Effector memory CD8-positive, alpha-beta T cell (primary cell): ENCODE results near the gene PADI4.
"Not testable (repeated sequence)": the region's sequence is repeated elsewhere in the genome, so short reads cannot be mapped to it uniquely, and the experiment has no call there.

Experiments
- ATAC-seq: fragments of 150-1000 bp; cut with Tn5 transposase; replicated peaks from 2 replicates; pipeline ENCODE4 v1.10.0; 2021; ENCODE audit warnings: mild to moderate bottlenecking, moderate library complexity
- DNase-seq, 3 experiments: peaks; one replicate each; pipeline ENCODE4 v3.0.0; 2021
- H3K27ac Mint-ChIP-seq, 2 donors: one replicate each; pipeline ENCODE4 v1.8.0; 2022; ENCODE audit warnings: mild to moderate bottlenecking in 2 of 2, mixed read lengths in 2 of 2, moderate library complexity in 2 of 2
- H3K27me3 Mint-ChIP-seq, 2 donors: one replicate each; pipeline ENCODE4 v1.8.0; 2022; ENCODE audit warnings: mixed read lengths in 2 of 2
- H3K36me3 Mint-ChIP-seq: one replicate; pipeline ENCODE4 v1.8.0; 2022; ENCODE audit warnings: mild to moderate bottlenecking, moderate library complexity, mixed read lengths; ENCODE audit not compliant: insufficient read depth
- H3K4me1 Mint-ChIP-seq, 2 donors: one replicate each; pipeline ENCODE4 v1.8.0; 2022; ENCODE audit warnings: low read depth in 2 of 2, mixed read lengths in 2 of 2
- H3K4me3 Mint-ChIP-seq, 2 donors: one replicate each; pipeline ENCODE4 v1.8.0; 2022; ENCODE audit warnings: mild to moderate bottlenecking in 2 of 2, mixed read lengths in 2 of 2, moderate library complexity in 2 of 2
- H3K9me3 Mint-ChIP-seq, 2 donors: one replicate each; pipeline ENCODE4 v1.8.0; 2022; ENCODE audit warnings: mixed read lengths in 2 of 2

The PADI4 gene

DNA sequence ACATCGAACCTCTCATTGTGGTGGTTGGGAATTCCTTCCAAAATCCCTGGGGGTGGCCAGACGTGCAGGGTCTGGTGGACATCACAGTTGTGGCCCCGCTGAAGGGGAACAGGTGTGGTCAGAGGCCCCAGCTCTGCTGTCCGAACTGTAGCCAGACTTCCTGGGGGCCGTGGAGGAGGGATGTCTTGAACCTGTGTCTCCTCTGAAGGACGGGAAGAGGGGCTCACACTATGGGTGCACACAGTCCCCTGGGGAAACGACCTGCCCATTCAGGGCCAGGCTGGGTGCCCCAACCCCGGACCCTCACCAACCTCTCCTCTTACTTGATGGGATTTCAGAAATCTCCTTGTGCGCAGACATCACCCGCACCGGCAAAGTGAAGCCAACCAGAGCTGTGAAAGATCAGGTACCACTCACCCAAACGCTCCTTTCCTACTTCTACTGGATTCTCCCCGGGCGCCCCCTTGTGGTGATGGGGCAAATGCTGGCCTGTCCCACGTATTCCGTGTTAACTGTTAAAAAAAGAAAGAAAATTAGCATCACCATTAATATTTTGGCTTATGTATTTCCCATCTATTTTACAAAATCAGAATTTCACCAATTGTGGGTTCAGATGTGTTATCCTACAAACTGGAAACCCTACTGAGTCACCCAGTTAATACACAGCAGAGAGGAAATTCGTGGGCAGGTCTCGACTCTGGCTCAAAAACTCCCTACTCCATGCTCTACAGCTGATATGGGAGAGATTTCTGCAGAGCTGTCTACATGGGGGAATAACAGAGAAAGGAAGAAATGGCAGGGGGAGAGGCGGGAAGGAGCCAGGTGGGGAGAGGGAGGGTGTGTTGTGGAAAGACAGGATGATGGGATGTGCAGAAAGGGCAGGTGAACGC, 28.1 kb downstream of the PADI4 start:
- ATAC-seq (no peak), DNase-seq (peak; percentile 37 to 52 (median 47))
- H3K27ac Mint-ChIP-seq: no peak overlapping the region
- peaks cover 2% of the 10 kb centered on the region for H3K36me3 Mint-ChIP-seq
- H3K4me1 Mint-ChIP-seq: peaks cover 0 to 4% of the 10 kb centered on the region in 2 donors
- no peak overlapping the region for H3K4me3 Mint-ChIP-seq
- no peaks in the 10 kb centered on the region for H3K9me3 Mint-ChIP-seq
- peaks cover 40 to 71% of the 10 kb centered on the region in 2 donors for H3K27me3 Mint-ChIP-seq

DNA sequence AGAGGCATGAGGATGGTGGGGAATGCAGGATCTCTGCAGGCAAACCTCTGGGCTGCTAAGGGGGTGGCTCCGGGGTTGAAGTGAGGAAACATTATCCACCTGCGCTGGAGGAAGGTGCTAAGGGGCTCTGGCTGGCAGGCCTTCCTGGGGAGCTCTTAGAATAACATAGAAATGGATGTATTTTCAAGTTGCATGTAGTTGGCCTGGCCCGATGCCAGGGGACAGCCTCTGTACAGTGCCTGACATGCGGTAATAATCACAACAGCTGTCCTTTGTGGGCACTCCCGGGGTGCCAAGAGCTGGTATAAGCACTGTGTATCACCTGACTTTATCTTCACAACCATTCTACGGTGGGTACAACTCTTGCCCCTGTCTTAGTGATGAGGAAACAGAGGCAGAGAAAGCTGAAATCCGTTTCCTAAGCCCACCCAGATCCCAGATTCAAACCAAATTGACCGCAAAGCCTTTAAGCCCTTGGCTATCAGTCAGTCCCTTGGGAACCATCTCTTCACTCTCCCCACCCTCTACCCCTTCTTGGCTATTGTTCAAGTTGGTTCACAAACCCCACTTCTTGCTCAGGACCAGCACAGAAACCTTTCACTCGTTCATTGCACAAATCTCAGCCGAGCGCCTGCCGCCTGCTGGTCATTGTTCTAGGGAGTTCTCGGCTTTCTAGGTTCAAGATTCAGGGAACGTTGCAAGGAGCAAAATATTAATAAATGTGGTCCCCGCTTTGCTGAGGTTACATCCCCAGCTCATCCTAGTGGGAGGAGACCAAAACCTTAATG, 30.9 kb downstream of the PADI4 start:
- H3K27ac Mint-ChIP-seq: no peak overlapping the region
- no peak for DNase-seq
- no peaks in the 10 kb centered on the region for H3K36me3 Mint-ChIP-seq
- H3K4me3 Mint-ChIP-seq: no peak overlapping the region
- no peak for ATAC-seq
- peaks cover 32 to 60% of the 10 kb centered on the region in 2 donors for H3K27me3 Mint-ChIP-seq
- H3K4me1 Mint-ChIP-seq: peaks cover 0 to 4% of the 10 kb centered on the region in 2 donors
- H3K9me3 Mint-ChIP-seq: no peaks in the 10 kb centered on the region

DNA sequence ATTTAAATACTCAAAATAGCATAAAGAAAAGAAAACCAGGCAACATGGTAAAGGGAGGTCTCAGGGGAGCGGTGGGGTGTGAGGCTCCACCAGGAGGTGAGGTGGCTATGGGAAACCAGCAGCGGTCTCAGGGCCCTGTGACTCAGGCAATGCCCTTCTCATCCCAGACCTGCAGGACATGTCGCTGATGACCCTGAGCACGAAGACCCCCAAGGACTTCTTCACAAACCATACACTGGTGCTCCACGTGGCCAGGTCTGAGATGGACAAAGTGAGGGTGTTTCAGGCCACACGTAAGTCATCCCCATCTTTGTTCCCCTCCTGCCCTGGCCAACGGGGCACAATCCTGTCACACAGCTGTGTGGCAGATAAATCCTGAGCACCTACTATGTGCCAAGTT, 31.5 kb downstream of the PADI4 start:
- ATAC-seq (no peak), DNase-seq (no peak)
- Mint-ChIP-seq H3K9me3 (no peaks in the 10 kb centered on the region), H3K4me1 (peaks cover 0 to 4% of the 10 kb centered on the region in 2 donors), H3K4me3 (no peak overlapping the region), H3K27ac (no peak overlapping the region), H3K36me3 (no peaks in the 10 kb centered on the region), H3K27me3 (peaks cover 30 to 56% of the 10 kb centered on the region in 2 donors)

DNA sequence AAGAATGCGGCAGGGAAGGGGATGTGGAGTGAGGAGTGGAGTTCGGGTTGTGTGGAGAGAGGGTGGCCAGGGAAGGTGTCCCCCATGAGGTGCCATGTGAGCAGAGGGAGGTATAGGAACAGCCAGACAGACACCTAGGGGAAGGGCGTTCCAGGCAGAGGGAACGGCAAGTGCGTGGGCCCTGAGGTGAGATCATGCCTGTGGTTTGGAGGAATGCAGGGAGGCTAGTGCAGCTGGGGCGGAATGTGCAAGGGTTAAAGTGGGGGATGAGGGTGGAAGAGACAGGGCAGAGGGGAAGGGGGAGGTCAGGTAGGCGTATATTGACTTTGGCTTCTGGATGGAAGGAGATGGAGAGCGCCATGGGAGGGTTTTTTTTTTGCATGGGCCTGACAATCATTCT, 32.4 kb downstream of the PADI4 start:
- peaks cover 30 to 51% of the 10 kb centered on the region in 2 donors for H3K27me3 Mint-ChIP-seq
- DNase-seq: no peak
- ATAC-seq: no peak

DNA sequence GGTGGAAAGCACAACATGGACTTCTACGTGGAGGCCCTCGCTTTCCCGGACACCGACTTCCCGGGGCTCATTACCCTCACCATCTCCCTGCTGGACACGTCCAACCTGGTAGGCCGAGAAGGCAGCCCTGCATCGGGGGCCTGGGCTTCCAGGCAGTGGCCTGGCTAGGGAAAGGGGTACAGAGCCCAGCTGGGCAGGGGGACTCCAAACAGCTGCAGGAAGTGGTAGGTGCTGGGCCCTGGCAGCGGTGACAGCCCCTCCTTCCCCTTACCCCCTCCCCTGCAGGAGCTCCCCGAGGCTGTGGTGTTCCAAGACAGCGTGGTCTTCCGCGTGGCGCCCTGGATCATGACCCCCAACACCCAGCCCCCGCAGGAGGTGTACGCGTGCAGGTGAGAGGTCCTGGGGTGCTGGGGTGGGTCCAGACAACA, 34.0 kb downstream of the PADI4 start:
- Mint-ChIP-seq H3K36me3 (no peaks in the 10 kb centered on the region), H3K9me3 (no peaks in the 10 kb centered on the region), H3K4me3 (no peak overlapping the region), H3K27ac (no peak overlapping the region), H3K4me1 (no peaks in the 10 kb centered on the region), H3K27me3 (peaks cover 29 to 50% of the 10 kb centered on the region in 2 donors)
- no peak for ATAC-seq
- no peak for DNase-seq

More for the DNA sequence above, 32.4 kb downstream of the PADI4 start:
- Mint-ChIP-seq H3K4me1 (peaks cover 0 to 4% of the 10 kb centered on the region in 2 donors), H3K9me3 (no peaks in the 10 kb centered on the region), H3K36me3 (no peaks in the 10 kb centered on the region), H3K27ac (no peak overlapping the region), H3K4me3 (no peak overlapping the region)

DNA sequence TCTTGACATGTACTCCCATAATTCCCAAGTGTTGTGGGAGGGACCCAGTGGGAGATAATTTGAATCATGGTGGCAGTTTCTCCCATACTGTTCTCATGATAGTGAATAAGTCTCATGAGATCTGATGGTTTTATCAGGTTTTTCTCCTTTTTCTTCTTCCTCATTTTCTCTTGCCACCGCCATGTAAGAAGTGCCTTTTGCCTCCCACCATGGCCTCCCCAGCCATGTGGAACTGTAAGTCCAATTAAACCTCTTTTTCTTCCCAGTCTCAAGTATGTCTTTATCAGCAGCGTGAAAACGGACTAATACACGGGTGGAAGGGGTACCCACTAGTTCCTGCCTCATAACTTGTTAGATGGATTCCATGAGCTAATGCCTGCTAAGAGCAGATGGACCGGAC, 37.5 kb downstream of the PADI4 start:
- ATAC-seq, H3K36me3 Mint-ChIP-seq, H3K27ac Mint-ChIP-seq, H3K9me3 Mint-ChIP-seq, H3K4me1 Mint-ChIP-seq, DNase-seq, H3K4me3 Mint-ChIP-seq: not testable (repeated sequence)
- peaks cover 22 to 53% of the 10 kb centered on the region in 2 donors for H3K27me3 Mint-ChIP-seq

DNA sequence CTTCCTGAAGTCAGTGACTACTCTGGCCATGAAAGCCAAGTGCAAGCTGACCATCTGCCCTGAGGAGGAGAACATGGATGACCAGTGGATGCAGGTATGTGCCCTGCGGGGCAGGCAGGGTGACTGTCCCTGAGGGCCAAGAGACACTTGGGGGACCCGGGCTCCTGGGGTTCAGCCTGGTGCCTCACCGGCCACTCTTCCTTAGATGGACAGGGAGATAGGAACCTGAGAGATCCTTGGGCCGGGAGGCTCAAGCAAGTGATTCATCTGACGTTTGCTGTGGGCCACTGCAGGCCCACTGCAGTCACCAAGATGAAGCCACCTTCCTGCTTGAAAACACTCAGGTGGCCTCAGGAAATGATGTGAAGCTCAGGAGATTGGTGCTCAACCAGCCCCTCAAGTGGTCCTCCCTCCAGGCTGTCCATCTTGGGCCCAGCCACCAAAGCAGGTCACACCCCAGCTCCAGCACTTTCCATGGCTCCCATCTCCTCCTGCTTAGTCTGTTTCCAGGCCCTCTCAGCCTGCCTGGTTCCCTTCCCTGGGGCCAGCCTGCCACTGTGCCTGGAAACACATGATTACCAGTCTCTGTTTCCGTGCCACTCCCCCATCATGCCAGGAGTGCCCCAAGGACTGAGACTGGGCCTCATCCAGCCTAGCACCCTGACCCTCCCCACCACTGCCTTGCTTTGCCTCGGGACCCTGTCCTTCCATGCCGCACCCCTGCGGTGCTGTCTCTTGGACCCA, 38.2 kb downstream of the PADI4 start:
- Mint-ChIP-seq H3K9me3 (no peaks in the 10 kb centered on the region), H3K36me3 (no peaks in the 10 kb centered on the region), H3K4me3 (no peak overlapping the region)

DNA sequence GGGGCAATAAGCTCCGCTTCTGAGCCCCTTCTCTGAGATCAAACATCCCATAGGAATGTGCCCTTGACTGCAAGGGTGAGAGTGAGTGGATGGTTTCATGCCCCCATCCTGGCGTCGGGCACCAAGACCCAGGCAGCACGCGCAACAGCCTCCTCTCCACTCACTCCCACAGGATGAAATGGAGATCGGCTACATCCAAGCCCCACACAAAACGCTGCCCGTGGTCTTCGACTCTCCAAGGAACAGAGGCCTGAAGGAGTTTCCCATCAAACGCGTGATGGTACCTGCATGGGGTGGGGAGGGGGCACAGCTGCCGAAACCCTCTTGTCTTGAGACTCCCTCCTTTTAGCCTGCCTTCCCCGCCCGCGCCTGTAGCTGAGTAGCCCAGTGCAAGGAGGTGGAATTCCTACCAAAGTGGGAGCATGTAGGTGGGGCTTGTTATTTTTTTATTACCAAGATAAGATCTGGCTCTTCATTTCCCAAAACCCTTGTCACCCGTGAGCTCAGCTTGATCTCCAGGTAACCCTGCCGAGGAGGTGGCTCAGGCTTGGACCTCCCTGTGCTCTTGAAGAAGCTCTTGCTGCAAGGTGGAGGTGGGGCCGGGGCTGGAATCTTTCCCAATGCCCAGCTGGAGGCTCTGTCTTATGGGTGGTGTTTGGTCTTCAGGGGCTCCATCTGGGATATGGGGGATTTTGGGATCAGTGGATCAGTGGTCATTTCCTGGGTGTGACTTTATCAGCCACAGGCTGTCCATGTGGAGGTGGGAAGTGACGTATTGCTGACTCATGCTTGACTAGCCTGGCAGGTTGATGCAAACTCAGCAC, 40.0 kb downstream of the PADI4 start:
- no peaks in the 10 kb centered on the region for H3K9me3 Mint-ChIP-seq

More for the DNA sequence above, 38.2 kb downstream of the PADI4 start:
- Mint-ChIP-seq H3K4me1 (peaks cover 0 to 1% of the 10 kb centered on the region in 2 donors), H3K27me3 (peaks cover 25 to 49% of the 10 kb centered on the region in 2 donors), H3K27ac (peak overlapping the region in 1 of 2 donors; percentile 7)
- DNase-seq (no peak), ATAC-seq (no peak)

DNA sequence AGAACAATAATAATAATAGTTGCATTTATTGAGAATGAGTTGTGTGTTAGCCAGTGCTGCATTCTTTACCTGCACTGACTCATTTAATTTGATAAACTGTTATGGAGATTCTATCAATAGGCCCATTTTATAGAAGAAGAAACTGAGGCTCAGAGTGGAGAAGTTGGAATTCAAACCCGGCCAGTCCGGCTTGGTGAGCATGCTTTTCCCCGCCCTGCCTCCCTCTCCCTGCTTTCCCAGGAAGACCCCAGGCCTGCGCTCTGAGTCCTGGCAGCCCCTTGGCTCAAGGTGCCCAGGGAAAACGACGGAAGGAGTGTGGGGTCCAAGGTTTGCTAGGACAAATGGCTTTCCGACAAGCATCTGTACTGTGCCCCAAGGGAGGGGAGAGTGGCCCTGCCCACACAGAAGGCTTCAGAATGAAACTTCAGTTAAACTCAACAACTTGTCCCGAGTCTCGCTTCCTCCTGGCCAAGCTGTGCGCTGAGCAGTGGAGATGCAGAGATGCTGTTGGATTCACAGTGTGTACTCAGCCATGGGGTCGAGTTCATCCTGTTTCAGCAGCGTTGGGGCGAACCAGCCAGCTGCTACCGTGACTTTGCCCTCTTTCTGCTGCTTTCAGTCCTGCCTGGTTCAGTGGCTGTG, 40.7 kb downstream of the PADI4 start:
- Mint-ChIP-seq H3K4me3 (no peak overlapping the region), H3K27ac (no peak overlapping the region), H3K36me3 (no peaks in the 10 kb centered on the region), H3K9me3 (no peaks in the 10 kb centered on the region), H3K27me3 (peaks cover 40 to 59% of the 10 kb centered on the region in 2 donors), H3K4me1 (peaks cover 0 to 1% of the 10 kb centered on the region in 2 donors)
- DNase-seq (no peak), ATAC-seq (no peak)

More for the DNA sequence above, 40.0 kb downstream of the PADI4 start:
- Mint-ChIP-seq H3K4me1 (peaks cover 0 to 1% of the 10 kb centered on the region in 2 donors), H3K36me3 (no peaks in the 10 kb centered on the region), H3K27me3 (peaks cover 37 to 53% of the 10 kb centered on the region in 2 donors), H3K4me3 (no peak overlapping the region), H3K27ac (no peak overlapping the region)
- no peak for DNase-seq
- no peak for ATAC-seq

DNA sequence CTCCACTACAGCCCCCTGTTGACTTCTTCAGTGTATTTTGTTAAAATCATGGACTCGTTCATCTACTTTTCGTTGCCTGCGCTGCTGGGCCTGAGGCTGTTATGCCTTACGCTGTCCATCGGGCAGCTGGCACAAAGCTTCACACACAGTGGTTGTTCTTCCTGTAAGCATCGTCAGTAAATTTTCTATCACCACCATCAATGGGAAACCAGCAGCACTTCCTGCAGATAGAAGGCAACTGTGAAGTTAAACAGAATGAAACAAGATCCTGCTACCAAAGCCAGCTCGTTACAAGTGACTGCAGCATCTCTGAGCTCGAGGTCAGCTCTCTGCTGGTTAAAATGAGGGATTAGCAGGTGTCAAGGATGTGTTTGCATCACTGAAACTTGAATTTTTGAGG, 42.1 kb downstream of the PADI4 start:
- DNase-seq (no peak), ATAC-seq (no peak)
- no peak overlapping the region for H3K27ac Mint-ChIP-seq
- H3K27me3 Mint-ChIP-seq: peaks cover 46 to 59% of the 10 kb centered on the region in 2 donors
- H3K36me3 Mint-ChIP-seq: no peaks in the 10 kb centered on the region
- H3K4me1 Mint-ChIP-seq: peaks cover 0 to 1% of the 10 kb centered on the region in 2 donors
- no peak overlapping the region for H3K4me3 Mint-ChIP-seq
- H3K9me3 Mint-ChIP-seq: no peaks in the 10 kb centered on the region

DNA sequence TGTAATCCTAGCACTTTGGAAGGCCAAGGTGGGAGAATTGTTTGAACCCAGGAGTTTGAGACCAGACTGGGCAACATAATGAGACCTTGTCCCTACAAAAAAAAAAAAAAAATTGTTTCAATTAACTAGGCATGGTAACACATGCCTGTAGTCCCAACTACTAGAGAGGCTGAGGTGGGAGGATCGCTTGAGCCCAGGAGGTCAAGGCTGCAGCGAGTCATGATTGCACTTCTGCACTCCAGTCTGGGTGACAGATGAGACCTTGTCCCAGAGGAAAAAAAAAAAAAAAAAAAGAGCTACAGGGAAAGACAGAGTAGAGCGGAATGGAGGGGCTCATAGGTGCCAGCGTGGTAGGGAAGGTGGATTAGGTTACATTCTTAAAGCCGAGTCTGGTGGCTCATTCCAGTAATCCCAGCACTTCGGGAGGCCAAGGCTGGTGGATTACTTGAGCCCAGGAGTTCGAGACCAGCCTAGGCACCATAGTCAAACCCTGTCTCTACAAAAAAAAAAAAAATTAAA, 43.0 kb downstream of the PADI4 start:
- no peak overlapping the region for H3K4me3 Mint-ChIP-seq
- H3K27ac Mint-ChIP-seq: no peak overlapping the region
- H3K9me3 Mint-ChIP-seq: no peaks in the 10 kb centered on the region
- H3K27me3 Mint-ChIP-seq: peaks cover 47 to 54% of the 10 kb centered on the region in 2 donors
- H3K36me3 Mint-ChIP-seq: no peaks in the 10 kb centered on the region
- H3K4me1 Mint-ChIP-seq: peaks cover 0 to 5% of the 10 kb centered on the region in 2 donors
- no peak for DNase-seq
- ATAC-seq: no peak
